HepG2 (cell line): ENCODE measurements around the gene YTHDF1. TPM values are rescaled to one million over a fixed set of nuclear protein-coding genes. Genes with fewer than 3 reads are reported as not detected.

ENCODE experiments used
- ARID4A ChIP-seq: sonication (generic); formaldehyde crosslinking; IDR thresholded peaks from 2 replicates; pipeline ENCODE4 v1.5.0; 2020; ENCODE audit warnings: mild to moderate bottlenecking, missing genetic modification reagents, borderline replicate concordance
- ARNTL ChIP-seq: sonication (generic); formaldehyde crosslinking; IDR thresholded peaks from 2 replicates; pipeline ENCODE4 v1.4.0; 2020; ENCODE audit warnings: mild to moderate bottlenecking, missing genetic modification reagents
- EEA1 ChIP-seq: sonication (generic); formaldehyde crosslinking; IDR thresholded peaks from 2 replicates; pipeline ENCODE4 v1.5.1; 2020; ENCODE audit warnings: mild to moderate bottlenecking, missing genetic modification reagents, borderline replicate concordance
- KMT2A ChIP-seq: sonication (generic); formaldehyde crosslinking; IDR thresholded peaks from 2 replicates; pipeline ENCODE4 v1.4.0; 2020; ENCODE audit warnings: missing genetic modification reagents
- MAF1 ChIP-seq: sonication (generic); formaldehyde crosslinking; IDR thresholded peaks from 2 replicates; pipeline ENCODE4 v1.5.0; 2020; ENCODE audit warnings: missing genetic modification reagents, borderline replicate concordance
- MEIS1 ChIP-seq: sonication (generic); formaldehyde crosslinking; IDR thresholded peaks from 2 replicates; pipeline ENCODE4 v1.9.0; 2021; ENCODE audit warnings: mild to moderate bottlenecking, missing genetic modification reagents, moderate library complexity, borderline replicate concordance
- NR2C2 ChIP-seq: sonication (generic); formaldehyde crosslinking; IDR thresholded peaks from 2 replicates; pipeline ENCODE4 v1.4.0; 2020; ENCODE audit warnings: missing genetic modification reagents, mild to moderate bottlenecking, moderate library complexity, borderline replicate concordance
- PAWR ChIP-seq: sonication (generic); formaldehyde crosslinking; IDR thresholded peaks from 2 replicates; pipeline ENCODE4 v1.4.0; 2020; ENCODE audit warnings: missing genetic modification reagents, mild to moderate bottlenecking, borderline replicate concordance
- RNF2 ChIP-seq: fragments of 450-650 bp; conservative IDR thresholded peaks from 2 replicates; pipeline ENCODE4 v1.6.1; 2016; ENCODE audit warnings: low read depth
- SATB2 ChIP-seq: sonication (generic); formaldehyde crosslinking; IDR thresholded peaks from 2 replicates; pipeline ENCODE4 v1.5.0; 2020; ENCODE audit warnings: missing genetic modification reagents
- TEAD2 ChIP-seq: sonication (generic); formaldehyde crosslinking; IDR thresholded peaks from 2 replicates; pipeline ENCODE4 v1.9.0; 2021; ENCODE audit warnings: missing genetic modification reagents
- ZBTB8A ChIP-seq: sonication (generic); formaldehyde crosslinking; IDR thresholded peaks from 2 replicates; pipeline ENCODE4 v1.4.0; 2020; ENCODE audit warnings: mild to moderate bottlenecking, low read depth, missing genetic modification reagents, borderline replicate concordance
- ZFAT ChIP-seq: sonication (generic); formaldehyde crosslinking; conservative IDR thresholded peaks from 2 replicates; pipeline ENCODE4 v1.8.1; 2023; ENCODE audit warnings: missing genetic modification reagents, inconsistent platforms
- ZNF296 ChIP-seq: sonication (generic); formaldehyde crosslinking; conservative IDR thresholded peaks from 2 replicates; pipeline ENCODE4 v1.5.0; 2020; ENCODE audit warnings: mild to moderate bottlenecking, missing genetic modification reagents
- ZNF451 ChIP-seq: sonication (generic); formaldehyde crosslinking; IDR thresholded peaks from 2 replicates; pipeline ENCODE4 v1.5.0; 2020; ENCODE audit warnings: mild to moderate bottlenecking, missing genetic modification reagents
- ZNF547 ChIP-seq: sonication (generic); formaldehyde crosslinking; IDR thresholded peaks from 2 replicates; pipeline ENCODE4 v1.5.1; 2020; ENCODE audit warnings: mild to moderate bottlenecking, missing genetic modification reagents
- ZNF570 ChIP-seq: sonication (generic); formaldehyde crosslinking; IDR thresholded peaks from 2 replicates; pipeline ENCODE4 v1.4.0; 2020; ENCODE audit warnings: mild to moderate bottlenecking, missing genetic modification reagents, borderline replicate concordance
- ZNF605 ChIP-seq: sonication (generic); formaldehyde crosslinking; IDR thresholded peaks from 2 replicates; pipeline ENCODE4 v1.8.0; 2022; ENCODE audit warnings: mild to moderate bottlenecking, missing genetic modification reagents
- ZNF83 ChIP-seq: sonication (generic); formaldehyde crosslinking; IDR thresholded peaks from 2 replicates; pipeline ENCODE4 v1.4.0; 2020; ENCODE audit warnings: missing genetic modification reagents, mild to moderate bottlenecking, borderline replicate concordance
- polyA plus RNA-seq, 8 experiments: library from polyadenylated mRNA; depleted of rRNA in 3 of 8; stranded (reverse) in 7 of 8; unstranded in 1 of 8; fragments of >200 nt; fragmentation: Illumina TruSeq in 4 of 8; extraction: Trizol in 4 of 8; gene quantifications; 2 replicates each; pipeline versions ENCODE4 v1.2.1 to v1.2.3, GENCODE V29; 2011 to 2016; ENCODE audit warnings: low read depth in 4 of 8, missing spikeins in 1 of 8, mixed read lengths in 1 of 8; ENCODE audit not compliant: insufficient read depth in 1 of 8
- total RNA-seq, 5 experiments: library from RNA; depleted of rRNA; stranded (reverse); fragments of >200 nt; fragmentation: Illumina TruSeq; extraction: Trizol; gene quantifications; 2 replicates each; pipeline ENCODE4 v1.2.3, GENCODE V29; 2016; ENCODE audit warnings: low read depth in 1 of 5
- TF ChIP-seq, protein P1 (sequence below): sonication (generic); formaldehyde crosslinking; IDR thresholded peaks from 2 replicates; pipeline ENCODE4 v1.9.0; 2021; ENCODE audit warnings: missing genetic modification reagents, mild to moderate bottlenecking, borderline replicate concordance
- TF ChIP-seq, protein P2 (sequence below): sonication (generic); formaldehyde crosslinking; IDR thresholded peaks from 2 replicates; pipeline ENCODE4 v1.5.0; 2020; ENCODE audit warnings: missing genetic modification reagents

Gene YTHDF1
- total and polyA plus RNA-seq, 2 of the 13 experiments (the other 11 are each of a cell fraction or from before 2014, with no cell fraction given) = 34.5 to 37.7 TPM

DNA sequence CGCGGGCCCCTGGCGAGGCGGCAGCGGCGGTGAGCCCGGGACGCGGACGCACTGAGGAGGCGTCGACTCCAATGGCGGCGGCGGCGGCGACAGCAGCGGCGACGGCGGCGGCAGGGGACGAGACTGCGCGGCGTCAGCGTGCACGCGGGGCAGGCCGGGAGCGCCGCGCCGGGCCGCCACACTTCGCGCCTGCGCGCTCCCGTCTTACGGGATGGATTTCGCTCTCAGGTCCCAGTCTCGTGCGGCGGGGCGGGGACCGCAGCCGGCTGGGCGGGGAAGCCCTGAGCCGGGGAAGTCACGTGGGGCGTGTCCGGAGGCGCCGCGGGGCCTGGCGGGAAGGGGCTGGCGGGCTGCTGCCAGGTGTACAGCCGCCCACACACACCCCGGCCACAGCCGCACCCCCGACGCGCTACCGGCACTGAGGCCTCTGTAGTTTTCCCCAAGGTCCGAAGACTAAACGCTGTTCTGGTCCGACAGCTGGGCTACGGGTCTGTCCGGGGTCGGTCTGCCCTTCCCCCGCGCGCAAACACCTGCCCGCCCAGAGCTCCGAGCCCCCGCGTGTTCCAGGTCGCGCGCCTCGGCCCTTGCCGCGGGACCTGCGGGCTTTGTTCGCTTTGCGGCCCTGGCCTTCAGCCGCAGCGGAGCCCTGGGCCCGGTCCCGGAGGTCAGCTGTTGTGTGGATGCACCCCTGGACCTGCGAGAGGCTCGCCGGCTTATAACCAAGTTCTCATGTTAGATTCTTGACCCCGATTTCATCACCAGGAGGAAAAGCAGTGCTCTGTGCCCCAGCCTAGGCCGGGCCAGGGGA lies at the start of gene YTHDF1 (continued):
- TF ChIP-seq MAF1 (CRISPR knock-in tag) (peak; percentile 96), RNF2 (peak; percentile 98; the same call in 1 of the 2 replicates), ZFAT (CRISPR knock-in tag) (no peak; the same call in 1 of the 2 replicates), PAWR (CRISPR knock-in tag) (peak; percentile 99), KMT2A (CRISPR knock-in tag) (peak; percentile 70), MEIS1 (CRISPR knock-in tag) (peak; percentile 98), TEAD2 (CRISPR knock-in tag) (peak; percentile 14; the same call in 1 of the 2 replicates), ZBTB8A (CRISPR knock-in tag) (peak; percentile 91; the same call in 1 of the 2 replicates), SATB2 (CRISPR knock-in tag) (peak; percentile 52; the same call in 1 of the 2 replicates), ZNF570 (peak; percentile 99), ZNF547 (CRISPR knock-in tag) (peak; percentile 98), ARID4A (CRISPR knock-in tag) (peak; percentile 96), ZNF451 (CRISPR knock-in tag) (peak; percentile 94), NR2C2 (peak; percentile 76; the same call in 1 of the 2 replicates), ZNF296 (CRISPR knock-in tag) (no peak), ZNF605 (CRISPR knock-in tag) (peak; percentile 98), ZNF83 (CRISPR knock-in tag) (peak; percentile 91; the same call in 1 of the 2 replicates), ARNTL (CRISPR knock-in tag) (peak; percentile 92; the same call in 1 of the 2 replicates), EEA1 (CRISPR knock-in tag) (peak; percentile 89)
- TF ChIP-seq, protein P1, sequence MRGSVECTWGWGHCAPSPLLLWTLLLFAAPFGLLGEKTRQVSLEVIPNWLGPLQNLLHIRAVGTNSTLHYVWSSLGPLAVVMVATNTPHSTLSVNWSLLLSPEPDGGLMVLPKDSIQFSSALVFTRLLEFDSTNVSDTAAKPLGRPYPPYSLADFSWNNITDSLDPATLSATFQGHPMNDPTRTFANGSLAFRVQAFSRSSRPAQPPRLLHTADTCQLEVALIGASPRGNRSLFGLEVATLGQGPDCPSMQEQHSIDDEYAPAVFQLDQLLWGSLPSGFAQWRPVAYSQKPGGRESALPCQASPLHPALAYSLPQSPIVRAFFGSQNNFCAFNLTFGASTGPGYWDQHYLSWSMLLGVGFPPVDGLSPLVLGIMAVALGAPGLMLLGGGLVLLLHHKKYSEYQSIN = no peak
- TF ChIP-seq, protein P2, sequence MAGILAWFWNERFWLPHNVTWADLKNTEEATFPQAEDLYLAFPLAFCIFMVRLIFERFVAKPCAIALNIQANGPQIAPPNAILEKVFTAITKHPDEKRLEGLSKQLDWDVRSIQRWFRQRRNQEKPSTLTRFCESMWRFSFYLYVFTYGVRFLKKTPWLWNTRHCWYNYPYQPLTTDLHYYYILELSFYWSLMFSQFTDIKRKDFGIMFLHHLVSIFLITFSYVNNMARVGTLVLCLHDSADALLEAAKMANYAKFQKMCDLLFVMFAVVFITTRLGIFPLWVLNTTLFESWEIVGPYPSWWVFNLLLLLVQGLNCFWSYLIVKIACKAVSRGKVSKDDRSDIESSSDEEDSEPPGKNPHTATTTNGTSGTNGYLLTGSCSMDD (CRISPR knock-in tag) = no peak; the same call in 1 of the 2 replicates
